PC-3 (cell line): ENCODE measurements around the gene DRG1.

ENCODE experiments used
- CTCF ChIP-seq: fragments of 300-600 bp; sonication (generic); conservative IDR thresholded peaks from 2 replicates; pipeline ENCODE4 v1.5.1; 2017; ENCODE audit warnings: antibody characterized with exemption, low read depth, mild to moderate bottlenecking, low read length
- EZH2 ChIP-seq: fragments of 300-600 bp; sonication (generic); IDR thresholded peaks from one replicate; pipeline ENCODE4 v1.6.1; 2017; ENCODE audit warnings: antibody characterized with exemption, mild to moderate bottlenecking, low read length; ENCODE audit not compliant: unreplicated experiment
- EZH2phosphoT487 ChIP-seq: fragments of 300-600 bp; sonication (generic); IDR thresholded peaks from 2 replicates; pipeline ENCODE4 v1.6.1; 2018; ENCODE audit warnings: mild to moderate bottlenecking, antibody characterized with exemption, low read length, borderline replicate concordance

DNA sequence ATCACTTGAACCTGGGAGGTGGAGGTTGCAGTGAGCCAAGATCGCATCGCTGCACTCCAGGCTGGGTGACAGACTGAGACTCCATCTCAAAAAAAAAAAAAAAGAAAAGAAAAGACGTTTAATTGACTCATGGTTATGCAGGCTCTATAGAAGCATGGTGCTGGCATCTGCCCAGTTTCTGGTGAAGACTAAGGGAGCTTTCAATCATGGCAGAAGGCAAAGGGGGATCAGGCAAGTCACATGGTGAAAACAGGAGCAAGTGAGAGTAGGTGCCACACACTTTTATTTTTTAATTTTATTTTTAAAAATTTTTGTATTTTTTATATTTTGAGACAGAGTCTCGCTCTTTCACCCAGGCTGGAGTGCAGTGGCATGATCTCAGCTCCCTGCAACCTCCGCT lies 44.9 kb upstream of the DRG1 start:
- TF ChIP-seq EZH2 (no peak), CTCF (no peak), EZH2phosphoT487 (no peak)
